ENCODE measurements around the gene PLEKHB1. TPM values are rescaled to one million over a fixed set of nuclear protein-coding genes. Genes with fewer than 3 reads are reported as not detected.

The PLEKHB1 gene
- total RNA-seq = 0.74 TPM in 1 of 2 replicates, not detected in the other

GRCh38 chr11:73645972-73646631 is at the start of gene PLEKHB1:
TSS of gene PLEKHB1 (plus strand) at chr11:73646581. CDS start at chr11:73646609, 28 bp downstream.

GRCh38 chr11:73597956-73598718 is 48.2 kb upstream of the PLEKHB1 start, which contains the start of gene FAM168A:
TSS of gene FAM168A (minus strand) at chr11:73598112. CDS start at chr11:73468474, 129,638 bp downstream.

Other genes with a start within 250 kb of the PLEKHB1 start
- 8.1 and 11.3 TPM in 2 replicates for gene FAM168A, start 48.5 kb upstream of the PLEKHB1 start, total RNA-seq
- 99.5 and 101 TPM in 2 replicates for gene RAB6A, start 114.5 kb downstream of the PLEKHB1 start, total RNA-seq
- 20.2 and 33.8 TPM in 2 replicates for gene MRPL48, start 141.3 kb downstream of the PLEKHB1 start, total RNA-seq
- 126 and 131 TPM in 2 replicates for gene COA4, start 230.3 kb downstream of the PLEKHB1 start, total RNA-seq
- gene PAAF1, start 230.4 kb downstream of the PLEKHB1 start, total RNA-seq = 6.3 and 6.5 TPM in 2 replicates